Uterus (tissue), 2 donors: Measurements from ENCODE around the gene WNT2B.

ENCODE experiments used
- CTCF ChIP-seq, 4 experiments: fragments of 200-600 bp in 2 of 4; fragments of 450-650 bp in 2 of 4; sonication (generic) in 2 of 4; IDR thresholded peaks; one replicate each; pipeline ENCODE4 v1.5.1; 2016 to 2019; ENCODE audit warnings: antibody characterized with exemption in 4 of 4, mild to moderate bottlenecking in 2 of 4, moderate library complexity in 1 of 4
- POLR2A ChIP-seq, 2 donors: fragments of 450-650 bp; IDR thresholded peaks; one replicate each; pipeline ENCODE4 v1.6.1; 2016; ENCODE audit warnings: antibody characterized with exemption in 2 of 2, mild to moderate bottlenecking in 1 of 2, moderate library complexity in 1 of 2

DNA sequence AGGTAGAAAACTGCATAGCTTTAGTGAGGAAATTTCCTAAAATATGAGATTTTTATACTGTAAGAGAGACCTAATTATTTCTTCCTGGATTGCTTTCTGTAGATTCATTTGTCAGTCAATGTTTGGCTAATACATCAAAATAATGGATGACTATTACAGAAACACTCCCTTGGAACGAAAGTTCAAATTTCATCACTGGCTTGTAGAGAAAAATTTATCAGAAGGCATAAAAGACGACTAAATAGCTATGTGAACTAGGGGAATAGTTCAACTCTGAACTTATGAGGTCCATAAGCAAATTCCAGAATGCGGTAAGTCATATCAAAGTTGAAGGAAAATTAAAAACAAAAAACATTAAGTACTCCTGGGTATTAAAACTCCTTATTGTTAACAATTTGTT, 36.0 kb downstream of the WNT2B start:
- no peak for TF ChIP-seq POLR2A (IDR thresholded peaks at IDR 0.05)
- TF ChIP-seq CTCF (IDR thresholded peaks at IDR 0.05) = no peak
